Measurements from ENCODE around the gene BMP8B.

Gene BMP8B

DNA sequence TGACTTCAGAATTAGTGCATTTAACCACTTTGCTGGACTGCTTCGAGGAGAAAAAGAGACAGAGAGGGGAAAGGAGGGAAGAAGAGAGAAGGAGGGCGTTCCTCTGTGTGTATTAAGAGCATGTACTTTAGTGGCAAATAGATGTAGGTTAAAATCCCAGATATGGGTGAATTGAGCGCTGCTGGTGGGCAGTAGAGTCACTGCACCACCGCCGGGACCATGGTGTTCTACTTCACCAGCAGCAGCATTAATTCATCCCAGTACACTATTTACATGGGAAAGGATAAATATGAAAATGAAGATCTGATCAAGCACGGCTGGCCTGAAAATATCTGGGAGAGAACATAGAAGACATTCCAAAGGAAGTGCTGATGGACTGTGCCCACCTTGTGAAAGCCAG is 70.9 kb downstream of the BMP8B start:
- no peak for DNase-seq

DNA sequence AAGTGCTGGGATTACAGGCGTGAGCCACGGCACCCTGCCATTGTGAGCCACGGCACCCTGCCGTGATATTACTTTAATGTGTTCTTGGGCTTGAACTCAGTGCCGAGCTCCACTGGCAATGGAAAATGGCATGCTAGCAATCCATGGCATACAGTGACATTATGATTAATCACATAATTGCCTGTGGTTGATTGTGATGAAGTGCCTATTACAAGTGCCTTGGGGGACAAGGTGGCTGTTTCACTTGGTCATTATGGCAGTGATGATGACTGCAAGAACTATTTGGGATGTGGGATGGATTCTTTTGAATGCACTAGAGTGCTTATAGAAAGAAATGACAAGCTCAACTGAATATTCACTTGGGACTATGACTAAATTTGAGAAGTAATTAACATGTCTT is 75.1 kb downstream of the BMP8B start:
- no peak for DNase-seq

DNA sequence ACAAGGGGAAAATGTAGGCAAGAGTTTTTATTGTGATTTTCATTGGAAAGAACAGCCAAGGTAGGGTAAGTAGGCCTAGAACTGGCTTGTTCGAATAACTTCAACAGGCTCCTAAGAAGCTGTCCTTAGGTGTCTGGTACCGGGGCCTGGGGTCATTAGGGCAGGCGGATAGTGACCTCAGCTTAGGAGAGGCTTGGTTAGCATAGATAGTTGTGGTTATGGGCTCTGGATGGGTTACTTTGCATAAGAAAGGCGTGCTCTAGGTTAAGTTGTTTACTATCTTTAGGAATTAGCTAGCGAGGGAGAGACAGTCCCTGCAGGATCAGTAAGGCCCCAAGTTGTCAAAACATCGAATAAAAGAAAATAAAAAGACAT is 76.7 kb downstream of the BMP8B start:
- no peak for DNase-seq

DNA sequence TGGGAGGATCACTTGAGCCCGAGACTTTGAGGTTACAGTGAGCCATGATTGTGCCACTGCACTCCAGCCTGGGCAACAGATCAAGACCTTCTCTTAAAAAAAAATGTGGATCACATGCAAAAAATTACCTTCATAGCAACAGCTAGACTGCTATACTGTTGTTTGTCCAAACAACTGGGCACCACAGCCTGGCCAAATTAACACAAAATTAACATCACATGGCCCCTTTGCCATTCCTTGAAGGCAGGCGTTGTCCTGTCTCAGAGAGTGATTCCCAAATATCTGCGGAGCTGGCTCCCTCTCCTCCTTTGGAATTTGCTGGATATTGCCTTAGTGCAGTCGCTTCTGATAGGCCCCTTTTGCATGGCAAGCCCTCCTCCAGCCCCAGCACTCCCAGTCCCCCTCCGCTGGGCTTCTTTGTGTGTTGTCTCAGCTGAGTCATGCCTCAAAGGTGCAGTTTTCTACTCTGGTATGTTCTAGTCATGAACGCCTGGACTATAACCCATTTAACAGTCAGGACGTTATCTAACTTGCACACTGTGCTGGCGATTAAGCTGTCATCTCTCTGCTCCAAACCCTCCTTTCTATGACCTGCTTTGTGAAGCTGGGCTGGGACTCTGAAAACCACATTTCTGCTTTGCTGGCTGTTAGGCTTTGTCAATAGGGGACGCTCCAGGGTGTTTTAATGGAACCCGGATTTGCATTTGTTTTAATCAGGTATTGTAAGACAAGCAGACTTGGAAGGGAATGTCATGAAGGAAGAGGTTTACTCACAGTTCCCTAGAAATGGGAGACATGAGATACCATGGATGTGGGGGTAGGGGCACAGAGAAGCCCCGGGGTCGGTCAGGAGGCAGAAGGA is 77.3 kb downstream of the BMP8B start:
- no peak for DNase-seq

DNA sequence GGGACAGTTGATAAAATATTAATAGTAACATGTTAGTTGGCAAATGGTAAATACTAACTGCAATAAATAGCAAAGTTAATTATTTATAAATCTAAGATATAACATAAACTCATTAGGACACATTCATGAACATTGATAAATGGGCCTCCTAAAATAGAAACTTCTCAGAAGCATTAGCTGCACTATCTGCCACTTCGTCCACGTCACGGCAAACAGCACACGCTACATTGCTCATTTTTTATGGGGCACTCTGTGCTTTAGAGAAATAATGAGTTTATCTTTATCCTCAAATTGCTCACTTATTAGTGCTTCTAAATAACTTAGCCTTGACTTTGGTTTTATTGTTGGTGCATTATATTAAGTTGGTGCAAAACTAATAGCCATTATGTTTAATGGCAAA is 81.2 kb downstream of the BMP8B start:
- no peak for DNase-seq

All from activated CD4-positive, alpha-beta T cell treated with anti-CD3 and anti-CD28 coated beads, Interleukin-2, amount 50 U/mL, for 16 hours (primary cell).